Activated gamma-delta T cell treated with Interleukin-2 at 50 U/mL for 16 hours (primary cell): ENCODE data around the gene APOL4.
A peak's percentile ranks its signal among the peaks of the same experiment; 100 is the strongest.
"Not testable (repeated sequence)": the region's sequence is repeated elsewhere in the genome, so short reads cannot be mapped to it uniquely, and the experiment has no call there.

ENCODE experiments used
- DNase-seq: peaks from one replicate; pipeline ENCODE4 v3.0.0-alpha.2; 2020

APOL4 gene

DNA sequence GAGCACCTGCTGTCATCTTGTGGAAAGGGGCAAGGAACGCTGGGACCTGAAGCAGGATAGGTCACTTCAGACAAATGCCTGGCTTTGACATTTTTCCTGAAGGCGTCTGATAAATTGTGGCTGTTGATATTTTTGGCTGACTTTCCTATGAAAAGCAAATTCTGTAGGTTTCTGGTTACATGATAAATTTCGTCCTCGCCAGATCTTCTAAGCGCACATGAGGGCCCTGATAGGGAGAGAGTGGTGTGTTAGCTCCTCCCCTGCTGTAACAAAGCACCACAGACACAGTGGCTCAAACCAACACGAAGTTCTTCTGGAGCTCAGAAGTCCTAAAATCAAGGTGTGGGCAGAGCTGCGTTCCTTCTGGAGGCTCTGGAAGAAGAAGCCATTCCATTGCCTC is 19.6 kb downstream of the APOL4 start:
- DNase-seq: no peak

DNA sequence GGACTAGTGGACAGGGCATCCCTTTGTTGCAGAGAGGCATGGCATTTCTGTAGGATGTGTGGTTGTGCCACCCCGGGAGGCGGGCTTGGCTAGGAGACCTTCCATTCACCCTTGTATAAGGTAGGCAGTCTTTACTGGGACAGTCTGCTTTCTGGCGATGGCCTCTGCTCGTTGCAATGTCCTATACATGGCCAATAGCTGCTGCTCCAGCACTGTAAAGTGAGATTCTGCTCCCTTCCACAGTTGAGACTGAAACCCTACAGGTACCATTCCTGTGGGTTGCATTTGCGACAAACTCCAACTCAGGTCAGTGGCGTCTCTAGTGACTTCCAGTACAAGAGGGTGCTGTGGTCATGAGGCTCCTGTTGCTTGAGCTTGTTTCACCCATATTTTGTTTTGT is 20.7 kb downstream of the APOL4 start:
- DNase-seq: no peak

DNA sequence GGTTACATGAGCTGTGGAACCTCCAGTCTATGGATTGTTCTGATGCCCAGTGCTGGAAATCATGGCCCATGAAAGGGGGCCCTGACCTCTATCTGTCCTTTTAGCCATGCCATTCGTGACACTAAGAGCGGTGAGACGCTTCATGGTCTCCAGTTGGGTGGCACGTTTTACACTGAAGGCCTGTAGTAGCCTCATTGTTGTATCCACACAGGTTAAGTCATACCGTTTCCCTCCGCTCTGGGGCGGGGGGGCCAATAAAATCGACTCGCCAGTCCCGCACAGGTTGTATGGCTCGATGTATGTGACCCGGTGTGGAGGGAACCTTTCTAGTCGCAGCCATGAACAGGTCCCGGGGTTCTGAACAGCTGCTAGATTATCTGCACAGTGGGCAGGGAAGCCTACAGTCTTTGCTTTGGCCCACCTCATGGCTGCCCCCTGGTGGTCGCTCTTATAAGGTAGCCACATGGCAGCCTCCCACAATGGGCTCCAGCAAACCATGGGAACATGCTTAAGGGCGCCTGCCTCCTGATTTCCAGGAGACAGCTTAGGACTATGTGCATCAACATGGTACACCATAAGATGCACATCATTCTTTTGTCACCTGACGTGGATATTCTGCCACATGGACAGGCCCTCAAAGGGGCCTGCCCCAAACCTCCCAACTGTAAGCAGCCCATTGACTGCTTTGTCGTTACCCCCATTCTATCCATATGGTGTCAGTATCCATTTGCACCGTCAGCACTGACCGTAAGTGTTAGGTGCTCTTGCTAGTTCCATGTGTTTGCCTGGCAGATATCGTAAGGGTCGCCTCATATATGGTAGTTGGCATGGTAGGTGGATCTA is 21.4 kb downstream of the APOL4 start:
- peak; percentile 90 for DNase-seq

DNA sequence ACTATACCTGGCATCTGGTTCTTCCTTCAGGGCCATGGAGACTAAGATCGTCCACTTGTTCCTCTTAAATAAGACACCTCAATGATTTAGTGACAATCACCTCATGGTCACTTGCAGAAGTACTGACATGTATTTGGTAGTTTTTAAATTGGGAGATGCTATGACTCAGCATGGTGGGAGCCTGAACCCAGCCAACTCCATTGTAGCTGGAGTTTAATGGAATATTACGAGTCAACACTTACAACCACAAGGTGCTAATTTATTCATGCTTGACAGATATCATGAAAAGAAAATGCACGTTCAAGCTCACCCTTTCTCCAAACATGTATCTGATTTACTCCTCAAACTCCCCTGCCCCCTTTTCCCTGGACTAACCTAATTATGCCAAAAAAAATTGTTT is 24.4 kb downstream of the APOL4 start:
- no peak for DNase-seq

DNA sequence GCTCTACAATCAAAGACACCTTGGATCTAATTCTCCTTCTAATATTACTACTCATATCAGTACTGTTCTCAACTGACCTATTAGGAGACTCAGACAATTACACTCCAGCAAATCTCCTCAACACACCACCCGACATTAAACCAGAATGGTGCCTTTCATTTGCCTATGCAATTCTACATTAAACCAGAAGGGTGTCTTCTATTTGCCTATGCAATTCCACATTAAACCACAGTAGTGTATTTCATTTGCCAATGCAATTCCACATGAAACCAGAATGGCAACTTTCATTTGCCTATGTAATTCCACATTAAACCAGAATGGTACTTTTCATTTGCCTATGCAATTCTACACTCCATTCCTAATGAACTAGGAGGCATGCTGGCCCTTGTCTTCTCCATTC is 25.7 kb downstream of the APOL4 start:
- no peak for DNase-seq

DNA sequence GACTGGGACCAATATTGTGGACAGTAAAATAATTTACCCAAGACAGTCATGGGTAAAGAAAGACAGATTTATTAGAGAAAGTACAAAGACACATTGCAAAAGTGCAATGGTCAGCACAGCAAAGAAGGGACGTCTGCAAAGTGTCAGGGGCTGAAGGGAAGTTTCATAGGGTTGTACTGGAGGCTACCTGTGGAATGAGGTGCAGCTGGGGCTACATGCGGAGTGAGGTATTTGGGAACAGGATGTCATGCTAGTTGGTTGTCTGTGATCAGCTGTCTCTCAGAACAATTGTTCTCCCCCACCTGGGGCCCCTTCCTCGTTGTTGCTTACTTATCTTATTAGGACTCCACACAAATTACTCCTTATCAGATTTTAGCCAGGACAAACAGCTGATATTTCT is 29.7 kb downstream of the APOL4 start:
- DNase-seq: no peak

DNA sequence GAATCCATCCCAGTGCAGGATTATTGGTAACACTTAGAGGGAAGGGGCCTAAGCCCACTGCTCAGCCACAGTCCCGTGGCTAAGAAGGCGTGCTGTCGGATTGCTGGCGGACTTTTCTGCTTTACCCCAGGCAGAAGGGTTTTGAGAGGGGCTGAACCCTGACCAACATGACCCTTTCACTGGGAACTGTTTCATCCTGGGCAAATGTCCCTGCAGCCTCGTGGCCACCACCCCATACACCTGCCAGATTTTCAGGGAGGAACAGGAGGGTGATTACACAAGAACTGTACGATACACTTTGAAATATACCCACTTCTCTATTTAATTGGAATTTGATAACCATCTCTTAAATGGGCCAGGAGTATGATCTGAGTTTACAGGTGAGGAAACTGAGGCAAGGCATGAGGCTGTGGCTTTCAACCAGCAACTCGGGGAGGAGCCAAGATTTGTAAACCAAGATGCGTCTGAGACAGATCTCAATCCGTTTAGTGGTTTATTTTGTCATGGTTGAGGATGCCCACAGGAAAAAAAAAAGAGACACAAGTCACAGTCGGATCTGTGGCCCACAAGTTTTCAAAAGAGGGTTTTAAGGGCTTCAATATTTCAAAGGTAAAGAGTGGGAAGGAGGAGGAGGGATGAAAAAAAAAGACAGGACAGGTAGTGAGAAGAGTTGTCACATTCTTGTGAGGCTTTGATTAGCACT is 34.9 kb downstream of the APOL4 start:
- no peak for DNase-seq

DNA sequence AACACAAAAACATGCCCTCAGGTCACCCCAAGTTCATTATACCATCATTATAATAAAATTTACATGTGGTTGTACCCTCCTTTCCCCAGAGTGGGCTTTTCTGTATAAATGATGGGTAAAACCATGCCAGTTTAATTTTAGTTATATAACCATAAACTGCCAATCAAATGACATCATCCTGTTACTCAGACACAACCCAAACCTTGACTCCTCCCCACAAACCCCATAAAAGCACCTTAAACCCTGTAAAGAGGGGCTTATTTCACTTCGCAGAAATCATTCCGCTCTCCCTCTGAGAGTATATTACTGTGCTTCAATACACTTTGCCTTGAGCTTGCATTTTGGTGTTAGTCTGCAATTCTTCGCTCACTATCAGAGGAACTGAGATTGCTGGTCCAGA is 35.5 kb downstream of the APOL4 start:
- no peak for DNase-seq

DNA sequence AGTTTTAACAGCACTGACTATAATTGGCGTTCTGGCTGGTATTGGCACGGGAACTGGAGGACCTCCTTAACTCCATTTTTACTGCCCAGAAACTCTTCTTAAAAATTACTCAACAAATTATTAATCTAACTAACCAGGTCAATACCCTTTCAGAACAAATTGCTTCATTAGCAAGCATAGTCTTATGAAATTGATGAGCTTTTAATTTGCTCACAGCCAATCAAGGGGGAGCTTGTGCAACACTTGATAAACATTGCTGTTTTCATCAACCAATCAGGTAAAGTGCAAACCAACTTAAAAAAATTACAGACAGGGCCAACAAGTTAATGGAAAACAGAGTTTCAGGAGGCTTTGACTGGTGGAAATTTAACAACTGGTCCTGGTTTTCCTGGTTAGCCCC is 36.5 kb downstream of the APOL4 start:
- no peak for DNase-seq

DNA sequence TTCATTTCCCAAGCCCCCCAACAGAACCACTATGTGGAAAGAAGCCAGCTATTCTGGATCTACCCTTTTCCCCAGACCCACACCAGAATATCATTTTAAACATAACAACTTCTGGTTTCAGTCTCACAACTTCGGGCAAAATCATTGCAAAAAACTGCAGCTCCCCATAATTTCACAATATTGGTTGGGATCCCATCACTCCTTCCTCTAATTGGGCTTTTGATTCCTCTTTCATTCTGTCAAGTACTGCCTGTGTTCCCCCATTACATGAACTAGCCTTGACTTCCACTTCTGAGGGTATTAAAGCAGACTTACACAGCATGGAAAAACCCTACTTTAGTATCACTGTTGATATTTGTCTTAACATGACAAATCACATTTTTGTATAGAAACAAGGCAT is 37.0 kb downstream of the APOL4 start:
- DNase-seq: no peak

DNA sequence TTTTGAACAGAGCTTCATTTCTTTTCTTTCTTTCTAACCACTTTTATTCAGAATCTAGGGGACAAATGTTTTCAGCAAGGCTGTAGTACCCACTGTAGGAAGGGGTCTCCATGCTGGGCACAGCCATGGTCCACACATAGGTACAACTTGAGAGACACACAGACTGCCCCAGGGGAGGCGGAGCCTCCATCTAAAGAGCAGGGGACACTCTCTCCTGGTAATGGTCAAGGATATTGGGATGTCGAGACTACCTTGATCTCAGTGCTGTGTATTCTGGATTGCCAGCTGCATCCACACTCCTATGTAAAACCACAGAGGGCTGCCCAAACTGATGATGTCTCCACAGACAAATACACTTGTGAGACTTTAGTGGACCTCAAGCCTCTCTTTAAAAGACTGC is 38.1 kb downstream of the APOL4 start:
- no peak for DNase-seq

DNA sequence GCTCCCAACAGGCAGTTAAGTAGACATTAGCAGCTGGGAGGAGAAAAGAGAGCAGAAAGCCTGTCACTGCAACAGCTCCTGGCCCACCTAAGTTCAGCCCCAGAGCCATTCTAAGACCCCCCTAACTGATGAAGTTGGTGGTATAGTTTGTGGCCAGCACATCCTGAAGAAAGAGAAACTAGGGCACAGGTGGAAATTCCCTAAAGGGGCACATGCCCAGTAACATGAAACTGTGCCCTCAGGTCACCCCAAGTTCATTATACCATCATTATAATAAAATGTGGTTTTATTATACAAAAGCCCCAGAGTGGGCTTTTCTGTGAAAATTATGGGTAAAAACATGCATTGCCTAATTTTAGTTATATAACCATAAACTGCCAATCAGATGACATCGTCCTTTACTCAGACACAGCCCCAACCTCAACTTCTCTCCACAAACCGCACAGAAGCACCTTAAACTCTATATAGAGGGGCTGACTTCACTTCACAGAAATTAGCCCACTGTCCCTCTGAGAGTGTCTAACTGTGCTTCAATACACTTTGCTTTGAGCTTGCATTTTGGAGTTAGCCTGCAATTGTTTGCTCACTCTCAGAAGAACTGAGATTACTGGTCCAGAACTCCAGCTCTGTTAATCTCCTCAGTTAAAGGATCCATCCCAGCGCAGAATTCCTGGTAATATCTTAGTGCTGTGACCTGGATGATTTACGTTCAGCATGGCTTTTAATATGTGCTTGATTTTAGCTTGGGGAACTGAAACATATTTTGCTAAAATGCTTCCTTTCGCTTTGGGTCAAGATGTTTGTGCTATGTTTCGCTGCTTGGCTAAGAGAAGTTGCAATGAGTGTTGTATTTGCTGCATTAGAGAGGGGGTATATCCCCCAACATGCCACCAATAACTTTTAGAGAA is 39.2 kb downstream of the APOL4 start:
- DNase-seq: peak; percentile 44

DNA sequence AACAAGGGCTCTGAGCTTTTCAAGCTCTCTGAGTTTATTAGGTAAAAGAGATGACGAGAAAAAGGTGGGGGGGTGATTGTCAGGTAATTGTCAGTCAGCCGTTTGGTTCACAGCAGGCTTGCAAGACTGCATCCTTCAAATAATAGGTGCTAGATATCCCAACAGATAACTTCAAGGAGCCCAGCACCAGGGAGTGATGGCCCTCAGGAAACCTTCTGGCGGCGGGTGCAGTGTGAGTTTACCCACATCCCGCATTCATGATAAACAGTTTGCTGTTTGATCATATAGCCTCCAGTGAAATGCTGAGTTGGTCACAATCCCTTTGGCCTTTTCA is 39.8 kb downstream of the APOL4 start:
- DNase-seq: not testable (repeated sequence)

DNA sequence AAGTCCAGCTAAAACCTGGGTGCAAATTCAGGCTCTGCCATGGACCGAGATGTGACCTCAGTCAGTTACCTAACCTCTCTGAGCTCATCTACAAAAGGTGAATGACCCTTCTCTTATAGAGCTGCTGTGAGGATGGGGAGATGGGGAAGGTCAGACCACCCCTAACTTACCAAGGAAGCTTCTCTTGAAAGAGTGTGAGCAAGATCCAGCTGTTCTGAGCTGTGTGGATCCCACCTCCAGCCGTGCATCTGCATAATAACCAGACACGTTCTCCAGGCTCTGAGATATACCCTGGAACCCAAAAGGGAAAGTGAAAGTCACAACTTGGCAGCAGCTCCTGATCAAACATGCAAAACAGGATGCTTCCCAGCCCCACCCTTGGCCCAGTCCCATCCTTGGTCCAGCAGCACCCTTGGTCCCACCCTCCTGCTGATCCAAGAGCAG is 41.1 kb downstream of the APOL4 start, which contains the start of gene APOL3:
Gene APOL3, minus strand, starts transcription at position 257 of the 444 bp plus-strand sequence. CDS start 11,700 bp downstream, outside the sequence.
- DNase-seq: no peak

DNA sequence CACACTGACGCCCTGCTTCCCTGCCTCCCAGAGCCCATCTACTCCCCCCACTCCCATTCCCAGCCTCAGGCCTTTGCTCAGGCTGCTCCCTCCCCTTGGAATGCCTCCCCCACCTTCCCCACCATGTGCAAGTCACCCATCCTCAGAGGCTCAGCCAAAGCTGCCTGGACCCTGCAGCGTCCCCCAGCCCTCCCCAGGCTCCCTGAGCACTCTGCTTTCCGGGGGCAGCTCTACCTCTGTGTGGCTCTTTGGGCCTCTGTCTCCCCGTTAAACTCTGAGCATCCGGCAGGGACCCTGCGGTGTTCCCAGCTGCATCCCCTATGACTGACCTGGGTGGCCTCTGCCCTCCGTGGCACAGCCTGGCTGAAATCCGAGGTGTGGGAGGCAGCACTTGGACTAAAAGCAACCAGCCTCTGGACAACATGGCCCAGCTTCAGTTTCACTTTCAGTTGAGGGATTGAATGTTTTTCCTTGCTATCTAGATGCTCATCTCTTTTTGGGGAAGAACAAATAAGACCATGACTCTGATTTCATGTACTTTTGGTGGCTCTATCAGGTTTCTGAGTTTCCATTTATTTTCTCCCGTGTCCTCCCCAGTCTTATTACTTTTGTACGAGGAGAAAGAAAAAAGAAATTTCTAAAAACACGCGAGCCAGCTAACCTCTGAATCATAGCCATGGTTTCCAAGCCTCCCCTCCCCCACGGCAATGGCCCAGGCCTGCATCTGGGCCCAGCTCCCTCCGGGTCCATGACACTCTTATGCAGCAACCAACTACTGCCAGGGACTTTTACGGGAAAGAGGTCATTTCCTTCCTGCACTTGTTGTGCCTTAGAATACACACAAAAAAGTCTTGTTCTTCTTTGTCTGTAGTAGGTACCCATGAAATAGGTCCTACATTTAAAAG is 44.8 kb downstream of the APOL4 start:
- peak; percentile 70 for DNase-seq

DNA sequence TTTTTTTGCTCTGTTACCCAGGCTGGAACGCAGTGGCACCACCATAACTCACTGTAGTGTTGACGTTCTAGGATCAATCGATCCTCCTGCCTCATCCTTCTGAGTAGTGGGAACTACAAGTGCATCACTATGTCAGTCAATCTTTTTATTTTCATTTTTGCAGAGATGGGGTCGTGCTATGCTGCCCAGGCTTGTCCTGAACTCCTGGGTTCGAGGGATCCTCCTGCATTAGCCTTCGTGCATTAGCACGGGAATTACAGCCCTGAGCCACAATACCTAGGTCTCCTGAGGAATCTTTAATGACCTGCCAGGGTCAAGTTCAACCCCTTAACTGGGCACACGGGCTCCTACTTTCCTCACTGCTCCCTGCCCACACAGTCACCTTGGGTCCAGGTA is 45.5 kb downstream of the APOL4 start:
- no peak for DNase-seq

DNA sequence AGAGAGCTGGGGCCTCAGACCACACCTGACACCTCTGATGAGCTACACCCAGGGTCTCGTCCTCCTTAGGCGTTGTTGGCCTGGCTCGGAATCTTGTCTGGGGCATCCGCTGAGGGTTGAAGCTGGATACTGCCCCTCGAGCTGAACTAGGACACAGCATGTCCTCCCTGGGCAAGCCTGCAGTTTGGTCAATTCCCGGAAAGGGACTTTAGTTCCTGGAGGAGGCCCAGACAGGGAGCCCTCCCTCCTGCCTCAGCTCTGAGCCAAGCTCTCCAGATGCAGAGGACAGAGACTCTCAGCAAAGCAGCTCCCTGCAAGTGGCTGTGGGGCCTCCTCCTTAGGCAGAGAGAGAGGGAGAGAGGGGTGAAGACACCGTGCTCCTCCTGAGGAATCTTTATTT is 45.9 kb downstream of the APOL4 start:
- no peak for DNase-seq

DNA sequence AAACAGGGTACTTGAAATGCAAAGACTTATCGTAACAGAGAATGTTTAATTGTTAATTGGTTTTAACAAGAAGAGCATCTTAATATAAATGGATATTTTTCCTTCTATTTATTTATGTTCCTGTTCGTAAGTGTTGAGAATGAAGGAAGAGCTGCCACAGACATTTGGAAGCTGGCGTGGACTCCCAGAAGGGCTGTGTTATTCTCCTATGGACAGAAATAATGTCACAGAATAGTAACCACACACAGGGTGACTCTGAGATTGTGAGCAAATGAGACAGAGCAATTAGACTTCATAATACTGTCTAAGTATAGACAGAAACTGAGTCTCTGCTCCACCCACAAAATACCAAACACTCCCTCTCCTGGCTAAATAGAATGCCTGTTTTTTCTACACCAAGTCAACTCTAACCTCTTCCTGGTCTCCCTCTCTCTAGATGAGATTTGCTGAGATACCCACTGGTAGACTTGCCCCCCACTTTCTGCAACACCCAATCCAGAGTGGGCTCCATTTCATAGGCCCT is 47.1 kb downstream of the APOL4 start:
- no peak for DNase-seq

DNA sequence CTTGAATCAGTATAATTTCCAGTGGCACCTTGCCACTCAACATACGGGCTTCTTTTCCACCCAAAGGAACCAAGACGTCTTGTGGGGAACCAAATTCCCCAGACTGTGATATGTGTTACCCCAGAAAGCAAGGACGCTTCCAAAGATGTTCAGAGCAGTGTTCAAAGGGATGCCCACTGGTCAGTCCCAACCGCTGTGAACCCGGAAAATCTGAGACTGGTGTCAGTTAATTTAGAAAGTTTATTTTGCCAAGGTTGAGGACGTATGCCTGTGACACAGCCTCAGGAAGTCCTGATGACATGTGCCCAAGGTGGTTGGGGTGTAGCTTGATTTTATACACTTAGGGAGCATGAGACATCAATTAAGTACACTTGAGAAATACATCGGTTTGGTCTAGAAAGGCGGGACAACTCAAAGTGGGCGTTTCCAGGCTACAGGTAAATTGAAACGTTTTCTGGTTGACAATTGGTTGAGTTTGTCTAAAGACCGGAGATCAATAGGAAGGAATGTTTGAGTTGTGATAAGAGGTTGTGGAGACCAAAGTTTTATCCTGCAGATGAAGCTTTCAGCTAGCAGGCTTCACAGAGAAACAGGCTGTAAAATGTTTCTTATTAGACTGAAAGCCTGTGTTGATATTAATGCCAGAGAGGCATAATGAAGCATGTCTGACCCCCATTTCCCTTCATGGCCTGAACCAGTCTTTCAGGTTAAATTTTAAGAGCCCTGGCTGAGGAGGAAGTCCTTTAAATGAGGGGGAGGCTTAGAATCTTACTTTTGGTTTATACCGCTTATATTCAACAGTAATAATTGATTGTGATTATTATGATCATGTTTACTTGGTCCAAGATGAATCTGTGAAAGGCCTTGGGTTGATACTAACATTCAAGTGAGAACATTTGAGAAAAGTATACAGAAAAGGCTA is 47.8 kb downstream of the APOL4 start:
- no peak for DNase-seq

DNA sequence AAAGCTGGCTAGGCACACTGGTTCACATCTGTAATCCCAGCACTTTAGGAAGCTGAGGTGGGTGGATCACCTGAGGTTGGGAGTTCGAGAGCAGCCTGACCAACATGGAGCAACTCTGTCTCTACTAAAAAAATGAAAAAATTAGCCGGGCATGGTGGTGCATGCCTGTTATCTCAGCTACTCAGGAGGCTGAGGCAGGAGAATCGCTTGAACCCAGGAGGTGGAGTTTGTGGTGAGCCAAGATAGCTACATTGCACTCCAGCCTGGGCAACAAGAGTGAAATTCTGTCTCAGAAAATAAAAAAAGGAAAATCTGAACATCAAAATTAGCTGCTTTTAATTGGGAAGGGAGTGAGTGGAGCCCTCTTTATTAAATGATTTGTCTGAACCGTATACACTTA is 48.8 kb downstream of the APOL4 start:
- DNase-seq: not testable (repeated sequence)

DNA sequence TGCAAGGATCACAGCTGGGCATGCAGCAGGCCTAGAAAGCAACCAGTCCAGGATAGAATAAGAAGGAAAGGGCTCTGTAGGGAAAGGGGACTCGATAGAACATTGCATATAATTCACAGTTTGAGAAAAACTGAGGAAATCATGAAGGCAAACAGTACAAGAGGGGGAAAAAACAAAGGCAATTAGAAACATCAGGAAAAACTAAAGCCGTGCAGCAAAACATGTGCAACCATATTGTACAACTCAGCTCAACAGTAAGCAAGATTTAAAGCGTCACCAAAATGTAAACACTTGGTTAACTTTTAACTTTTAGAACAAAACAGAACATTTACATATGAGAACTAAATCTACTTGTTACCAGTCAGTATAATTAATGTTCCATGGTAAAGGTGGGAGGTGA is 49.5 kb downstream of the APOL4 start:
- DNase-seq: no peak
